ENCODE results near the gene RGMB.
A peak's percentile ranks its signal among the peaks of the same experiment; 100 is the strongest.

GRCh38 chr5:98750693-98751092 lies 22.8 kb upstream of the RGMB start:
- TF ChIP-seq POLR2A (IDR thresholded peaks at IDR 0.05): no peak
- peak in 6 of 7 experiments; percentile 20 to 49 (median 36) for TF ChIP-seq CTCF (IDR thresholded peaks at IDR 0.05)
